ENCODE measurements around the gene APLP2.

DNA sequence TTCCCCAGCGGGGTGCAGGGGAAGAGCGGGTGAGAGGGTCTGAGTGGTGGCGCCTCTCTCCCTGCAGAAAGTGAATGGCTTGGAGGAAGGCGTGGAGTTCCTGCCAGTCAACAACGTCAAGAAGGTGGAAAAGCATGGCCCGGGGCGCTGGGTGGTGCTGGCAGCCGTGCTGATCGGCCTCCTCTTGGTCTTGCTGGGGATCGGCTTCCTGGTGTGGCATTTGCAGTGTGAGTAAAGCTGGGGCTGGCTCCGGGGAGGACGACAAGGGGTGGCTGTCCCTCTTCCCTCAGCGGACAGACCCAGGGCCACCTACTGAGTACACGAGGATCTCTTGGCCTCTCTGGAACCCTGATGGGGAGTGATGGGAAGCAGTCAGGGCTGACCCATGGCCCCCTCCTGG is 118.4 kb downstream of the APLP2 start:
- TF ChIP-seq, protein P1, sequence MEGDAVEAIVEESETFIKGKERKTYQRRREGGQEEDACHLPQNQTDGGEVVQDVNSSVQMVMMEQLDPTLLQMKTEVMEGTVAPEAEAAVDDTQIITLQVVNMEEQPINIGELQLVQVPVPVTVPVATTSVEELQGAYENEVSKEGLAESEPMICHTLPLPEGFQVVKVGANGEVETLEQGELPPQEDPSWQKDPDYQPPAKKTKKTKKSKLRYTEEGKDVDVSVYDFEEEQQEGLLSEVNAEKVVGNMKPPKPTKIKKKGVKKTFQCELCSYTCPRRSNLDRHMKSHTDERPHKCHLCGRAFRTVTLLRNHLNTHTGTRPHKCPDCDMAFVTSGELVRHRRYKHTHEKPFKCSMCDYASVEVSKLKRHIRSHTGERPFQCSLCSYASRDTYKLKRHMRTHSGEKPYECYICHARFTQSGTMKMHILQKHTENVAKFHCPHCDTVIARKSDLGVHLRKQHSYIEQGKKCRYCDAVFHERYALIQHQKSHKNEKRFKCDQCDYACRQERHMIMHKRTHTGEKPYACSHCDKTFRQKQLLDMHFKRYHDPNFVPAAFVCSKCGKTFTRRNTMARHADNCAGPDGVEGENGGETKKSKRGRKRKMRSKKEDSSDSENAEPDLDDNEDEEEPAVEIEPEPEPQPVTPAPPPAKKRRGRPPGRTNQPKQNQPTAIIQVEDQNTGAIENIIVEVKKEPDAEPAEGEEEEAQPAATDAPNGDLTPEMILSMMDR (IDR thresholded peaks at IDR 0.05): no peak
- TF ChIP-seq POLR2A (IDR thresholded peaks at IDR 0.05): no peak

Data from Peyer's patch (tissue), 4 donors.